Activated naive CD8-positive, alpha-beta T cell (primary cell): Measurements from ENCODE around the gene PLIN1.

Source experiments
- H3K27ac Mint-ChIP-seq: one replicate; pipeline ENCODE4 v1.8.0; 2021; ENCODE audit warnings: mixed read lengths
- H3K27me3 Mint-ChIP-seq: one replicate; pipeline ENCODE4 v1.8.0; 2021; ENCODE audit warnings: mixed read lengths
- H3K36me3 Mint-ChIP-seq: one replicate; pipeline ENCODE4 v1.8.0; 2021; ENCODE audit warnings: mixed read lengths
- H3K4me1 Mint-ChIP-seq: one replicate; pipeline ENCODE4 v1.8.0; 2021; ENCODE audit warnings: low read depth, mixed read lengths
- H3K4me3 Mint-ChIP-seq: one replicate; pipeline ENCODE4 v1.8.0; 2021; ENCODE audit warnings: mild to moderate bottlenecking, mixed read lengths
- H3K9me3 Mint-ChIP-seq: one replicate; pipeline ENCODE4 v1.8.0; 2021; ENCODE audit warnings: low read depth, mixed read lengths

The PLIN1 gene

GRCh38 chr15:89680282-89680873 lies 1.2 kb upstream of the PLIN1 start:
- Mint-ChIP-seq H3K9me3 (no peaks in the 10 kb centered on the region), H3K4me3 (no peak overlapping the region), H3K27me3 (no peaks in the 10 kb centered on the region), H3K36me3 (peaks cover 15% of the 10 kb centered on the region), H3K27ac (no peak overlapping the region), H3K4me1 (no peaks in the 10 kb centered on the region)

GRCh38 chr15:89677381-89677780 lies 1.8 kb downstream of the PLIN1 start:
- H3K4me3 Mint-ChIP-seq = no peak overlapping the region
- H3K9me3 Mint-ChIP-seq = no peaks in the 10 kb centered on the region
- H3K36me3 Mint-ChIP-seq = peaks cover 7% of the 10 kb centered on the region
- H3K4me1 Mint-ChIP-seq = no peaks in the 10 kb centered on the region
- no peak overlapping the region for H3K27ac Mint-ChIP-seq
- H3K27me3 Mint-ChIP-seq = no peaks in the 10 kb centered on the region

GRCh38 chr15:89675606-89676005 lies 3.6 kb downstream of the PLIN1 start:
- no peak overlapping the region for H3K4me3 Mint-ChIP-seq
- no peak overlapping the region for H3K27ac Mint-ChIP-seq
- H3K4me1 Mint-ChIP-seq = no peaks in the 10 kb centered on the region
- no peaks in the 10 kb centered on the region for H3K36me3 Mint-ChIP-seq
- H3K9me3 Mint-ChIP-seq = no peaks in the 10 kb centered on the region
- H3K27me3 Mint-ChIP-seq = no peaks in the 10 kb centered on the region

GRCh38 chr15:89674526-89674925 lies 4.6 kb downstream of the PLIN1 start:
- no peak overlapping the region for H3K27ac Mint-ChIP-seq
- H3K9me3 Mint-ChIP-seq = no peaks in the 10 kb centered on the region
- no peaks in the 10 kb centered on the region for H3K36me3 Mint-ChIP-seq
- no peaks in the 10 kb centered on the region for H3K4me1 Mint-ChIP-seq
- H3K4me3 Mint-ChIP-seq = no peak overlapping the region
- H3K27me3 Mint-ChIP-seq = no peaks in the 10 kb centered on the region

- no peaks in the 10 kb centered on the region for H3K36me3 Mint-ChIP-seq
- no peak overlapping the region for H3K4me3 Mint-ChIP-seq
- H3K27ac Mint-ChIP-seq = no peak overlapping the region
- H3K4me1 Mint-ChIP-seq = no peaks in the 10 kb centered on the region
- no peaks in the 10 kb centered on the region for H3K9me3 Mint-ChIP-seq
- no peaks in the 10 kb centered on the region for H3K27me3 Mint-ChIP-seq
Observed at GRCh38 chr15:89673165-89673512, 6.0 kb downstream of the PLIN1 start.

GRCh38 chr15:89672221-89673164 lies 6.7 kb downstream of the PLIN1 start:
- no peak overlapping the region for H3K4me3 Mint-ChIP-seq
- H3K27ac Mint-ChIP-seq = no peak overlapping the region
- no peaks in the 10 kb centered on the region for H3K9me3 Mint-ChIP-seq
- no peaks in the 10 kb centered on the region for H3K36me3 Mint-ChIP-seq
- H3K4me1 Mint-ChIP-seq = no peaks in the 10 kb centered on the region
- H3K27me3 Mint-ChIP-seq = no peaks in the 10 kb centered on the region

- H3K36me3 Mint-ChIP-seq = no peaks in the 10 kb centered on the region
- H3K9me3 Mint-ChIP-seq = no peaks in the 10 kb centered on the region
- H3K27ac Mint-ChIP-seq = no peak overlapping the region
- H3K27me3 Mint-ChIP-seq = no peaks in the 10 kb centered on the region
- H3K4me3 Mint-ChIP-seq = no peak overlapping the region
- no peaks in the 10 kb centered on the region for H3K4me1 Mint-ChIP-seq
Observed at GRCh38 chr15:89671687-89672086, 7.5 kb downstream of the PLIN1 start.

GRCh38 chr15:89670971-89671560 lies 8.1 kb downstream of the PLIN1 start:
- H3K4me1 Mint-ChIP-seq = no peaks in the 10 kb centered on the region
- H3K9me3 Mint-ChIP-seq = no peaks in the 10 kb centered on the region
- H3K27me3 Mint-ChIP-seq = no peaks in the 10 kb centered on the region
- no peak overlapping the region for H3K4me3 Mint-ChIP-seq
- no peaks in the 10 kb centered on the region for H3K36me3 Mint-ChIP-seq
- H3K27ac Mint-ChIP-seq = no peak overlapping the region

GRCh38 chr15:89669941-89670340 lies 9.2 kb downstream of the PLIN1 start:
- H3K4me3 Mint-ChIP-seq = no peak overlapping the region
- H3K27me3 Mint-ChIP-seq = peaks cover under 1% of the 10 kb centered on the region
- H3K27ac Mint-ChIP-seq = no peak overlapping the region
- no peaks in the 10 kb centered on the region for H3K9me3 Mint-ChIP-seq
- H3K36me3 Mint-ChIP-seq = no peaks in the 10 kb centered on the region
- peaks cover under 1% of the 10 kb centered on the region for H3K4me1 Mint-ChIP-seq

- Mint-ChIP-seq H3K4me1 (peaks cover 4% of the 10 kb centered on the region), H3K4me3 (no peak overlapping the region), H3K9me3 (no peaks in the 10 kb centered on the region), H3K27ac (no peak overlapping the region), H3K36me3 (no peaks in the 10 kb centered on the region), H3K27me3 (peaks cover 6% of the 10 kb centered on the region)
Observed at GRCh38 chr15:89669309-89669865, 9.8 kb downstream of the PLIN1 start.

- Mint-ChIP-seq H3K27ac (no peak overlapping the region), H3K36me3 (no peaks in the 10 kb centered on the region), H3K9me3 (no peaks in the 10 kb centered on the region), H3K4me1 (peaks cover 4% of the 10 kb centered on the region), H3K27me3 (peaks cover 8% of the 10 kb centered on the region), H3K4me3 (no peak overlapping the region)
Observed at GRCh38 chr15:89668171-89668570, 11.0 kb downstream of the PLIN1 start.

- Mint-ChIP-seq H3K27ac (no peak overlapping the region), H3K4me1 (peaks cover 4% of the 10 kb centered on the region), H3K27me3 (peaks cover 11% of the 10 kb centered on the region), H3K9me3 (no peaks in the 10 kb centered on the region), H3K36me3 (no peaks in the 10 kb centered on the region), H3K4me3 (no peak overlapping the region)
Observed at GRCh38 chr15:89667706-89667960, 11.5 kb downstream of the PLIN1 start.

- Mint-ChIP-seq H3K4me1 (peaks cover 4% of the 10 kb centered on the region), H3K36me3 (no peaks in the 10 kb centered on the region), H3K27ac (no peak overlapping the region), H3K27me3 (peaks cover 15% of the 10 kb centered on the region), H3K4me3 (no peak overlapping the region), H3K9me3 (no peaks in the 10 kb centered on the region)
Observed at GRCh38 chr15:89666858-89667705, 12.1 kb downstream of the PLIN1 start.

- H3K4me1 Mint-ChIP-seq = peaks cover 4% of the 10 kb centered on the region
- no peaks in the 10 kb centered on the region for H3K9me3 Mint-ChIP-seq
- H3K36me3 Mint-ChIP-seq = no peaks in the 10 kb centered on the region
- H3K27ac Mint-ChIP-seq = no peak overlapping the region
- peaks cover 16% of the 10 kb centered on the region for H3K27me3 Mint-ChIP-seq
- no peak overlapping the region for H3K4me3 Mint-ChIP-seq
Observed at GRCh38 chr15:89666184-89666857, 12.8 kb downstream of the PLIN1 start.
